Measurements from ENCODE around the gene CDH13. TPM values are rescaled to one million over a fixed set of nuclear protein-coding genes. Genes with fewer than 3 reads are reported as not detected.

Gene CDH13
- total and polyA plus RNA-seq, 2 of the 8 experiments (the other 6 are each of a cell fraction or from before 2014, with no cell fraction given) = 2.3 to 2.4 TPM

- Histone ChIP-seq H2BK15ac (ENCODE audit: low read length) (no peak overlapping the region), H4K8ac (ENCODE audit: extremely low read depth, insufficient read depth, low read length) (no peak overlapping the region), H3K79me2 (ENCODE audit: control insufficient read depth in 1 of 2, insufficient read depth in 2 of 2, low read length in 2 of 2) (no peaks in the 10 kb centered on the region), H2AFZ (ENCODE audit: low read length) (no peak overlapping the region), H3K79me1 (ENCODE audit: low read depth, low read length) (no peaks in the 10 kb centered on the region), H2BK20ac (ENCODE audit: low read length) (no peak overlapping the region), H2BK12ac (ENCODE audit: low read depth, low read length) (no peak overlapping the region), H3K27ac (ENCODE audit: low read depth, low read length) (no peak overlapping the region), H4K91ac (replicated peaks; ENCODE audit: insufficient read length, low read length) (no peak overlapping the region), H3K9me3 (ENCODE audit: insufficient read depth in 2 of 2, low read depth in 1 of 2, low read length in 1 of 2) (no peaks in the 10 kb centered on the region), H2BK5ac (ENCODE audit: low read depth, low read length) (no peak overlapping the region), H3K4me2 (ENCODE audit: insufficient read depth in 1 of 2, low read depth in 2 of 2, low read length in 2 of 2) (no peak overlapping the region), H3K9ac (replicated peaks in 1 of 4; ENCODE audit: extremely low read depth in 1 of 4, low read depth in 3 of 4, low read length in 3 of 4) (no peak overlapping the region), H3K27me3 (replicated peaks in 1 of 4; ENCODE audit: control insufficient read depth in 3 of 4, extremely low read depth in 1 of 4, insufficient read depth in 3 of 4, low read length in 3 of 4) (no peaks in the 10 kb centered on the region), H4K20me1 (replicated peaks in 1 of 2; ENCODE audit: control insufficient read depth in 1 of 2, insufficient read depth in 2 of 2, low read length in 2 of 2) (no peaks in the 10 kb centered on the region), H3K56ac (replicated peaks; ENCODE audit: insufficient read length, low read depth, low read length) (no peak overlapping the region), H3K4me1 (replicated peaks in 1 of 4; ENCODE audit: control insufficient read depth in 3 of 4, insufficient read depth in 4 of 4, low read length in 3 of 4) (no peaks in the 10 kb centered on the region), H3K23ac (ENCODE audit: insufficient read length) (no peak overlapping the region), H3K23me2 (ENCODE audit: low read depth, low read length) (no peaks in the 10 kb centered on the region), H4K5ac (ENCODE audit: insufficient read length, low read depth, low read length) (no peak overlapping the region), H2BK120ac (replicated peaks; ENCODE audit: low read depth, low read length) (no peak overlapping the region), H3K14ac (ENCODE audit: insufficient read length) (no peak overlapping the region), H3K4me3 (ENCODE audit: extremely low read depth in 1 of 4, insufficient read depth in 2 of 4, low read depth in 3 of 4, low read length in 4 of 4) (no peak overlapping the region), H3K4ac (replicated peaks; ENCODE audit: insufficient read length, low read depth, low read length) (no peak overlapping the region), H3K18ac (ENCODE audit: extremely low read depth, low read length) (no peak overlapping the region), H3K36me3 (ENCODE audit: control insufficient read depth in 2 of 4, insufficient read depth in 4 of 4, low read length in 3 of 4) (no peaks in the 10 kb centered on the region), H2AK5ac (ENCODE audit: low read depth, low read length) (no peak overlapping the region)
- WGBS, 2 experiments (ENCODE audit: extremely low coverage in 1 of 2, insufficient coverage in 1 of 2, insufficient read length in 1 of 2, insufficient replicate concordance in 2 of 2, low coverage in 1 of 2, low lambda C conversion rate in 2 of 2, missing lambda C conversion rate in 1 of 2) = 22% methylated on average over 4 of the region's 4 CpGs; no CpG with 5 or more reads in 1 of the 2 experiments
- FAIRE-seq (peak; percentile 73), DNase-seq (ENCODE audit: low read depth in 1 of 2, low spot score in 2 of 2) (no peak)
- CTCF ChIA-PET (ENCODE audit: partially characterized antibody) = interaction anchor here (0.6 to 3.2 kb wide), 44 partner anchors 8 to 750 kb away, joined by 3 to 26 read pairs (median 4); no protein-coding TSS in a partner anchor
- TF ChIP-seq RAD21 (IDR thresholded peaks at IDR 0.05 in 1 of 2, conservative IDR thresholded peaks at IDR 0.05 in 1 of 2; ENCODE audit: low read depth in 2 of 2, low read length in 2 of 2) (peak; percentile 68 to 81), CBX5 (IDR thresholded peaks at IDR 0.05; ENCODE audit: low read depth, low read length) (no peak), CTCF (IDR thresholded peaks at IDR 0.05; ENCODE audit: control extremely low read depth in 1 of 3, insufficient read depth in 1 of 3, low read depth in 1 of 3, low read length in 3 of 3) (peak; percentile 5 to 85 (median 69)), FOSL1 (IDR thresholded peaks at IDR 0.05; ENCODE audit: insufficient read depth, low read depth, low read length) (no peak), KDM5A (IDR thresholded peaks at IDR 0.05; ENCODE audit: low read length) (no peak)
- POLR2A ChIA-PET (ENCODE audit: partially characterized antibody) = no interaction called here
Observed at GRCh38 chr16:83356266-83356665, 729.5 kb downstream of the CDH13 start.
